Osteoblast (primary cell): ENCODE results near the gene CAPN11. TPM values are rescaled to one million over a fixed set of nuclear protein-coding genes. Genes with fewer than 3 reads are reported as not detected.

Source experiments
- DNase-seq: peaks from one replicate; pipeline ENCODE4 v3.0.0; 2011; ENCODE audit warnings: low spot score, mixed read lengths; ENCODE audit not compliant: insufficient read length; ENCODE audit errors: missing footprints
- H2AFZ ChIP-seq: 2 replicates; pipeline ENCODE4 v1.6.0; 2011; ENCODE audit warnings: mild to moderate bottlenecking, low read length
- H3K27ac ChIP-seq: 2 replicates; pipeline ENCODE4 v1.5.1; 2011; ENCODE audit warnings: mild to moderate bottlenecking, low read depth, low read length, moderate library complexity
- H3K27me3 ChIP-seq: 2 replicates; pipeline ENCODE4 v1.6.0; 2012; ENCODE audit warnings: mild to moderate bottlenecking, control low read depth, inconsistent platforms, low read length, moderate library complexity; ENCODE audit not compliant: insufficient read depth
- H3K36me3 ChIP-seq: 2 replicates; pipeline ENCODE4 v1.5.1; 2011; ENCODE audit warnings: mild to moderate bottlenecking, low read length, control low read depth, moderate library complexity; ENCODE audit not compliant: insufficient read depth
- H3K4me1 ChIP-seq: 2 replicates; pipeline ENCODE4 v1.5.1; 2011; ENCODE audit warnings: mild to moderate bottlenecking, low read length, control low read depth, moderate library complexity; ENCODE audit not compliant: insufficient read depth
- H3K4me2 ChIP-seq: 2 replicates; pipeline ENCODE4 v1.6.0; 2011; ENCODE audit warnings: mild to moderate bottlenecking, low read length; ENCODE audit not compliant: insufficient read depth
- H3K4me3 ChIP-seq: fragments of 200-600 bp; sonication (generic); 3 replicates; pipeline ENCODE4 v1.5.1; 2012; ENCODE audit warnings: mild to moderate bottlenecking, low read length, inconsistent platforms; ENCODE audit not compliant: insufficient read depth
- H3K79me2 ChIP-seq: 2 replicates; pipeline ENCODE4 v1.6.0; 2012; ENCODE audit warnings: mild to moderate bottlenecking, low read length, control low read depth, inconsistent platforms; ENCODE audit not compliant: insufficient read depth
- H3K9me3 ChIP-seq: 2 replicates; pipeline ENCODE4 v1.5.1; 2011; ENCODE audit warnings: low read depth, low read length, control low read depth
- H4K20me1 ChIP-seq: 2 replicates; pipeline ENCODE4 v1.6.0; 2012; ENCODE audit warnings: mild to moderate bottlenecking, low read length, control low read depth; ENCODE audit not compliant: insufficient read depth
- total RNA-seq: library from RNA; depleted of rRNA; stranded (reverse); fragments of >200 nt; gene quantifications from 2 replicates; pipeline ENCODE4 v1.2.3, GENCODE V29; 2012
- TF ChIP-seq, protein P1 (sequence below): IDR thresholded peaks from 2 replicates; pipeline ENCODE4 v1.5.1; 2011; ENCODE audit warnings: mild to moderate bottlenecking, low read depth, low read length, moderate library complexity; ENCODE audit errors: extremely low read depth

The CAPN11 gene
- total RNA-seq, 1 donor, result not detected

DNA sequence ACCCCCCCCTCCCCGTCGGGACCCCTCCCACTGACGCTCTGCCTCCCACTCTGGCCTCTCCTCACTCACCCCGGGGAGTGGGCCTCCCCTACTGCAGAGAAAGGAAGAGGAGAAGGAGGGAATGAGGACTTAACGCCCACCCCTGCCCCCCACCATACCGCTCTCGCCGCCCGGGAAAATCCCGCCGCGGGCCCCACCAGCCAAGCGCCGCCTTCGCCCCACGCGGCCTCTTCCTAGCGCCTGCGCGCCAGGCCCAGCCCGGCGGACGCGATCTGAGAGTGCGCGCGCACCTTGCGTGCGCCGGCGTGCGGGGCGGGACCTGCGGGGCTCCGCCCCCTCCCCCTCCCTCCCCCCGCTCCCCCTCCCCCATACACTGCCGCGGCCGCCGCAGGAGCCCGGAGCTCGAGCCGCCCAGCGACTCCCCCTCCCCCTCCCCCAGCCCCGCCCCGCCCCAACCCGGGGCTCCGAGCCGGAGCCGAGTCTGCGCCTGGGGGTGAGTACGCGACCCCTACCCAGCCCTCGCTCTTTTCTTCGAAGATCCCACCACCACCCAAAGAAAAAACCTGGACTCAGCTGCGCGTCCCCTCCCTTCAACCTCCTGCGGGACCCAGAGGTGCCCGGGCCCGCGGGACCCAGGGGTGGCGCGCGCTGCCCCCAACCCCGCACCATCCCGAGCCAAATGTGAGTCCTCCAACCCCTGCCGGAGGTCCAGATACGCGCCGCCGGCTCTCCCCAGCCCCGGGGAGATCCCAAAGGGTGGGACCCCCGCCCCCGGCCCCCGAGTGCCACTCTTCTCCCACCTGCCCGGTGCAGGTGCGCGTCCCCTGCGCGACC lies 31.2 kb upstream of the CAPN11 start, which contains the start of the genes MRPL14 and TMEM63B:
Gene MRPL14 (minus strand): TSS at position 267 of the 834 bp plus-strand sequence. CDS start 10,841 bp downstream, outside the sequence.
Gene TMEM63B (plus strand): TSS at position 369 of the 834 bp plus-strand sequence. CDS start 7,031 bp downstream, outside the sequence.
- H3K27ac ChIP-seq, result peak within 1 kb of the TSS; percentile 84
- peaks cover 38% of the 10 kb centered on the region for H3K4me1 ChIP-seq
- no peaks in the 10 kb centered on the region for H3K36me3 ChIP-seq
- peak within 1 kb of the TSS; percentile 91 for H3K4me3 ChIP-seq
- H4K20me1 ChIP-seq, result peaks cover 45% of the 10 kb centered on the region
- peak; percentile 100 for DNase-seq
- peak within 1 kb of the TSS; percentile 95 for H3K4me2 ChIP-seq
- H3K27me3 ChIP-seq, result no peaks in the 10 kb centered on the region
- H2AFZ ChIP-seq, result peak within 1 kb of the TSS; percentile 80
- TF ChIP-seq, protein P1, sequence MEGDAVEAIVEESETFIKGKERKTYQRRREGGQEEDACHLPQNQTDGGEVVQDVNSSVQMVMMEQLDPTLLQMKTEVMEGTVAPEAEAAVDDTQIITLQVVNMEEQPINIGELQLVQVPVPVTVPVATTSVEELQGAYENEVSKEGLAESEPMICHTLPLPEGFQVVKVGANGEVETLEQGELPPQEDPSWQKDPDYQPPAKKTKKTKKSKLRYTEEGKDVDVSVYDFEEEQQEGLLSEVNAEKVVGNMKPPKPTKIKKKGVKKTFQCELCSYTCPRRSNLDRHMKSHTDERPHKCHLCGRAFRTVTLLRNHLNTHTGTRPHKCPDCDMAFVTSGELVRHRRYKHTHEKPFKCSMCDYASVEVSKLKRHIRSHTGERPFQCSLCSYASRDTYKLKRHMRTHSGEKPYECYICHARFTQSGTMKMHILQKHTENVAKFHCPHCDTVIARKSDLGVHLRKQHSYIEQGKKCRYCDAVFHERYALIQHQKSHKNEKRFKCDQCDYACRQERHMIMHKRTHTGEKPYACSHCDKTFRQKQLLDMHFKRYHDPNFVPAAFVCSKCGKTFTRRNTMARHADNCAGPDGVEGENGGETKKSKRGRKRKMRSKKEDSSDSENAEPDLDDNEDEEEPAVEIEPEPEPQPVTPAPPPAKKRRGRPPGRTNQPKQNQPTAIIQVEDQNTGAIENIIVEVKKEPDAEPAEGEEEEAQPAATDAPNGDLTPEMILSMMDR, result no peak
- no peaks in the 10 kb centered on the region for H3K9me3 ChIP-seq
- peaks cover 87% of the 10 kb centered on the region for H3K79me2 ChIP-seq

DNA sequence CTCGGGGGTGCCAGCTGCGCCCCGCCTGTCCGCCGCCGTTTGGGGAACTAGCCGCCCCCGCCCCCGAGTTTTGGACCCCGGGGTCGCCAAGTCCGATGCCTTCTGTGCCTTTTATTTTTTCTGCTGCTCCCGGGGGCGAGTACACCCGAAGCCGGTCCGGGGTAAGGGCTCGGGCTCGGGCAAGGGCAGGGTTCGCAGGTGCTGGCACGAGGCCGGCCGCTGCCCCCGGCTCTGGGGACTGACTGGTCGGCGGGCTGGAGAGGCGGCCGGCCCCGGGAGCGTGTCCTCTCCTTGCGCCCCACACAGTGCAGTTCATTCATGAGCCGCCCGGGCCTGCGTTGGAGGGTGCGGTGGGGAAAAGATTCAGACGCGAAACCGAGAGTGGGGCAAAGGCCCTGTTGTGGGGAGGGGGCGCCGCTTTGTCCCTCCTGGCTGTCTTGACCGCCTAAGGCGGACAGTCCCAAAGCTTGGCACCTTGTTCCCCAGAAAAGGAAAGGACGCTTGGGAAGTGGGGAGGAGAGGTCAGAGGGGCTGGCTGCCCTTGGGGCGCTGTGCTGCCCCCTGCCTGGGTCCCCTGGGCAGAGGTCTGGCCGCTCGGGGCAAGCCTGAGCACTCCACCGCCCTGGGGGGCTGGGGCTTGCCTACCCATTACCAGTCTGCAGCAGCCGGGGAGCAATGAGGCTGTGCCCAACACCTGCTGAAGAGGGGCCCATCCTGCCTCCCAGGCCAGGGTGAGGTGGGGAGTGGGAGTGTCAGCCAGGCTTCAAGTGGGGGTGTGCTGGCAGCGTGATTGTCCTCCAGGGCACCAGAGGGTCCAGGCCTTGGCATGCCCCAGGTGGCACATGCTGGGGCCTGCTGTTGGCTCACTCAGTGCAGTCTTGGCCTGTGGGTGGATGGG lies 30.4 kb upstream of the CAPN11 start:
- no peaks in the 10 kb centered on the region for H3K27me3 ChIP-seq
- DNase-seq, result peak; percentile 88
- peak overlapping the region; percentile 85 for H3K4me3 ChIP-seq
- no peak overlapping the region for H3K27ac ChIP-seq
- H3K9me3 ChIP-seq, result no peaks in the 10 kb centered on the region
- H3K36me3 ChIP-seq, result no peaks in the 10 kb centered on the region
- peak overlapping the region; percentile 59 for H2AFZ ChIP-seq
- H3K4me2 ChIP-seq, result peak overlapping the region; percentile 88
- H3K79me2 ChIP-seq, result peaks cover 83% of the 10 kb centered on the region
- peaks cover 39% of the 10 kb centered on the region for H3K4me1 ChIP-seq
- H4K20me1 ChIP-seq, result peaks cover 41% of the 10 kb centered on the region
- TF ChIP-seq, protein P1, result peak; percentile 7

DNA sequence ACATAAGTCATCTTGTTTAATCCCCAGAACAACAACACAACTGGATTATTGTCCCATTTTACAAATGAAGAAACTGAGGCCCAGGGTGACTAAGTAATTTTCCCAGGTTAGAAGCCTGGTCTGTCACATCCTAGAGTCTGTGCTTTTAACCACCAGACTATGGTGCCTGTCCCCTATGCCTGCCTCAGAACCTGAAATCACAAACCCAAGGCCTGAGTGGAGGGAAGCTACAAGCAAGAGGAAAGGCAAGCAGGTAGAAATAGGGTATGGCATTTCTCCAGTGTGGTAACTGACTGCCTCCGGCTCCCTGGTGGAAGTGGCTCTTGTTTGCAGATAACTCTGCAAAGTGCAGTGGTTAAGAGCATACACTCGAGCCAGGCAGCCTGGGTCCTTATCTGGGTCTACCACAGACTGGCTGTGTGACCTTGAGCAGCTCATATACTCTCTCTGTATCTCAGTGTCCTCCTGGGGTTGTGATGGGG lies 28.7 kb upstream of the CAPN11 start:
- peaks cover 80% of the 10 kb centered on the region for H3K79me2 ChIP-seq
- H3K9me3 ChIP-seq, result no peaks in the 10 kb centered on the region
- no peaks in the 10 kb centered on the region for H3K27me3 ChIP-seq
- DNase-seq, result no peak
- peaks cover 30% of the 10 kb centered on the region for H3K4me1 ChIP-seq
- H2AFZ ChIP-seq, result no peak overlapping the region
- no peak overlapping the region for H3K27ac ChIP-seq
- H3K4me3 ChIP-seq, result no peak overlapping the region
- H4K20me1 ChIP-seq, result peaks cover 38% of the 10 kb centered on the region
- TF ChIP-seq, protein P1, result no peak
- peaks cover 7% of the 10 kb centered on the region for H3K36me3 ChIP-seq
- H3K4me2 ChIP-seq, result no peak overlapping the region
